IPS-20b (cell line): ENCODE data around the gene FBXL14.
"Not testable (repeated sequence)": the region's sequence is repeated elsewhere in the genome, so short reads cannot be mapped to it uniquely, and the experiment has no call there.

Experiments used
- H3K27ac ChIP-seq: one replicate; pipeline ENCODE4 v1.5.1; 2013; ENCODE audit warnings: low read length
- H3K27me3 ChIP-seq: 2 replicates; pipeline ENCODE4 v1.6.1; 2013; ENCODE audit warnings: mild to moderate bottlenecking, low read length, inconsistent platforms; ENCODE audit not compliant: insufficient read depth
- H3K36me3 ChIP-seq: 2 replicates; pipeline ENCODE4 v1.6.1; 2013; ENCODE audit warnings: low read depth, mild to moderate bottlenecking, inconsistent platforms, low read length, moderate library complexity; ENCODE audit not compliant: insufficient read depth
- H3K4me1 ChIP-seq: 2 replicates; pipeline ENCODE4 v1.6.1; 2013; ENCODE audit warnings: mild to moderate bottlenecking, control low read depth, inconsistent platforms, low read length, moderate library complexity; ENCODE audit not compliant: insufficient read depth
- H3K4me3 ChIP-seq: 2 replicates; pipeline ENCODE4 v1.5.1; 2013; ENCODE audit warnings: mild to moderate bottlenecking, low read length, inconsistent platforms
- H3K9ac ChIP-seq: 2 replicates; pipeline ENCODE4 v1.6.1; 2013; ENCODE audit warnings: low read depth, mild to moderate bottlenecking, inconsistent platforms, low read length, moderate library complexity
- H3K9me3 ChIP-seq: 2 replicates; pipeline ENCODE4 v1.6.1; 2013; ENCODE audit warnings: mild to moderate bottlenecking, low read depth, low read length, inconsistent platforms; ENCODE audit not compliant: insufficient read depth

Gene FBXL14

GRCh38 chr12:1559676-1560091 lies 34.7 kb downstream of the FBXL14 start:
- Histone ChIP-seq H3K9me3 (no peaks in the 10 kb centered on the region), H3K27me3 (no peaks in the 10 kb centered on the region), H3K36me3 (no peaks in the 10 kb centered on the region), H3K27ac (no peak overlapping the region), H3K4me1 (no peaks in the 10 kb centered on the region), H3K9ac (no peak overlapping the region), H3K4me3 (no peak overlapping the region)

- not testable (repeated sequence) for H3K27ac ChIP-seq, H3K36me3 ChIP-seq, H3K4me1 ChIP-seq, H3K27me3 ChIP-seq, H3K9ac ChIP-seq, H3K4me3 ChIP-seq, H3K9me3 ChIP-seq
Observed at GRCh38 chr12:1558108-1558507, 36.3 kb downstream of the FBXL14 start.

- H3K9me3 ChIP-seq, result no peaks in the 10 kb centered on the region
- no peak overlapping the region for H3K27ac ChIP-seq
- no peaks in the 10 kb centered on the region for H3K4me1 ChIP-seq
- H3K4me3 ChIP-seq, result no peak overlapping the region
- no peaks in the 10 kb centered on the region for H3K27me3 ChIP-seq
- no peaks in the 10 kb centered on the region for H3K36me3 ChIP-seq
- no peak overlapping the region for H3K9ac ChIP-seq
Observed at GRCh38 chr12:1553987-1554982, 40.1 kb downstream of the FBXL14 start.

GRCh38 chr12:1553536-1553935 lies 40.8 kb downstream of the FBXL14 start:
- H3K9me3 ChIP-seq, result no peaks in the 10 kb centered on the region
- no peaks in the 10 kb centered on the region for H3K4me1 ChIP-seq
- no peak overlapping the region for H3K4me3 ChIP-seq
- H3K36me3 ChIP-seq, result no peaks in the 10 kb centered on the region
- no peaks in the 10 kb centered on the region for H3K27me3 ChIP-seq
- H3K9ac ChIP-seq, result no peak overlapping the region
- H3K27ac ChIP-seq, result no peak overlapping the region

GRCh38 chr12:1552911-1553491 lies 41.4 kb downstream of the FBXL14 start:
- H3K4me1 ChIP-seq, result no peaks in the 10 kb centered on the region
- H3K27me3 ChIP-seq, result no peaks in the 10 kb centered on the region
- H3K27ac ChIP-seq, result no peak overlapping the region
- no peaks in the 10 kb centered on the region for H3K36me3 ChIP-seq
- H3K9me3 ChIP-seq, result no peaks in the 10 kb centered on the region
- H3K9ac ChIP-seq, result no peak overlapping the region
- no peak overlapping the region for H3K4me3 ChIP-seq

GRCh38 chr12:1552171-1552570 lies 42.2 kb downstream of the FBXL14 start:
- H3K9ac ChIP-seq, result no peak overlapping the region
- no peak overlapping the region for H3K27ac ChIP-seq
- H3K27me3 ChIP-seq, result no peaks in the 10 kb centered on the region
- no peaks in the 10 kb centered on the region for H3K4me1 ChIP-seq
- no peaks in the 10 kb centered on the region for H3K9me3 ChIP-seq
- no peak overlapping the region for H3K4me3 ChIP-seq
- no peaks in the 10 kb centered on the region for H3K36me3 ChIP-seq

- Histone ChIP-seq H3K9me3 (no peaks in the 10 kb centered on the region), H3K4me3 (no peak overlapping the region), H3K36me3 (no peaks in the 10 kb centered on the region), H3K4me1 (no peaks in the 10 kb centered on the region), H3K9ac (no peak overlapping the region), H3K27ac (no peak overlapping the region), H3K27me3 (no peaks in the 10 kb centered on the region)
Observed at GRCh38 chr12:1551496-1551895, 42.9 kb downstream of the FBXL14 start.

GRCh38 chr12:1546931-1547640 lies 47.3 kb downstream of the FBXL14 start:
- H3K4me3 ChIP-seq, result no peak overlapping the region

GRCh38 chr12:1544996-1545700 lies 49.2 kb downstream of the FBXL14 start:
- no peaks in the 10 kb centered on the region for H3K9me3 ChIP-seq

More at GRCh38 chr12:1546931-1547640, 47.3 kb downstream of the FBXL14 start:
- Histone ChIP-seq H3K27me3 (no peaks in the 10 kb centered on the region; the same call in 1 of the 2 replicates), H3K4me1 (no peaks in the 10 kb centered on the region), H3K9me3 (no peaks in the 10 kb centered on the region), H3K9ac (no peak overlapping the region), H3K27ac (no peak overlapping the region), H3K36me3 (no peaks in the 10 kb centered on the region)

GRCh38 chr12:1542599-1542998 lies 51.8 kb downstream of the FBXL14 start:
- no peak overlapping the region for H3K4me3 ChIP-seq
- H3K27me3 ChIP-seq, result peaks cover 3% of the 10 kb centered on the region
- H3K4me1 ChIP-seq, result no peaks in the 10 kb centered on the region
- H3K9ac ChIP-seq, result no peak overlapping the region
- no peaks in the 10 kb centered on the region for H3K36me3 ChIP-seq
- H3K27ac ChIP-seq, result no peak overlapping the region
- no peaks in the 10 kb centered on the region for H3K9me3 ChIP-seq

More at GRCh38 chr12:1544996-1545700, 49.2 kb downstream of the FBXL14 start:
- H3K4me3 ChIP-seq, result no peak overlapping the region
- no peak overlapping the region for H3K27ac ChIP-seq
- H3K27me3 ChIP-seq, result no peaks in the 10 kb centered on the region; the same call in 1 of the 2 replicates
- H3K4me1 ChIP-seq, result no peaks in the 10 kb centered on the region
- no peaks in the 10 kb centered on the region for H3K36me3 ChIP-seq
- no peak overlapping the region for H3K9ac ChIP-seq

- no peak overlapping the region for H3K27ac ChIP-seq
- H3K36me3 ChIP-seq, result no peaks in the 10 kb centered on the region
- H3K9me3 ChIP-seq, result no peaks in the 10 kb centered on the region
- H3K27me3 ChIP-seq, result peaks cover 20% of the 10 kb centered on the region
- H3K4me1 ChIP-seq, result no peaks in the 10 kb centered on the region
- H3K4me3 ChIP-seq, result no peak overlapping the region
- H3K9ac ChIP-seq, result no peak overlapping the region
Observed at GRCh38 chr12:1540690-1541089, 53.7 kb downstream of the FBXL14 start.
